Tibial nerve (tissue), 4 donors: ENCODE data around the gene ZNF865.

Experiments used
- CTCF ChIP-seq, 5 experiments: fragments of 200-600 bp in 3 of 5; fragments of 450-650 bp in 2 of 5; sonication (generic) in 3 of 5; IDR thresholded peaks; one replicate each; pipeline ENCODE4 v1.5.1; 2016 to 2019; ENCODE audit warnings: antibody characterized with exemption in 5 of 5, mild to moderate bottlenecking in 3 of 5, moderate library complexity in 2 of 5
- EP300 ChIP-seq, 2 donors: sonication (generic); formaldehyde crosslinking; IDR thresholded peaks; one replicate each; pipeline ENCODE4 v1.6.1; 2017; ENCODE audit warnings: antibody characterized with exemption in 2 of 2, mild to moderate bottlenecking in 1 of 2

- TF ChIP-seq CTCF (IDR thresholded peaks at IDR 0.05) (no peak), EP300 (IDR thresholded peaks at IDR 0.05) (no peak)
Measured at GRCh38 chr19:55620410-55621204, 15.2 kb downstream of the ZNF865 start.
